ENCODE data around the gene KRTAP24-1. TPM values are rescaled to one million over a fixed set of nuclear protein-coding genes. Genes with fewer than 3 reads are reported as not detected.

KRTAP24-1 gene
- total and polyA plus RNA-seq, 2 of the 4 experiments (the other 2 are of a cell fraction) = not detected

- 92% methylated on average over 6 of the region's 9 CpGs; no CpG with 5 or more reads in 1 of the 2 experiments for WGBS, 2 experiments (ENCODE audit: extremely low coverage in 2 of 2, insufficient read length in 1 of 2)
- no peak overlapping the region for H2BK15ac ChIP-seq (ENCODE audit: low read depth, low read length)
Measured at GRCh38 chr21:30248844-30249243, 33.9 kb downstream of the KRTAP24-1 start.

More at GRCh38 chr21:30248844-30249243, 33.9 kb downstream of the KRTAP24-1 start:
- H3K79me1 ChIP-seq (ENCODE audit: low read depth in 1 of 2, low read length in 2 of 2) = no peaks in the 10 kb centered on the region
- H3K4ac ChIP-seq (ENCODE audit: low read depth, low read length) = no peak overlapping the region
- no TSS peak for BruUV-seq (replicated peaks)
- no peak overlapping the region for H3K4me3 ChIP-seq (ENCODE audit: insufficient read depth, low read depth, low read length)
- no peaks in the 10 kb centered on the region for H3K9me1 ChIP-seq (ENCODE audit: insufficient read depth, low read length)
- H3K36me3 ChIP-seq (ENCODE audit: control insufficient read depth, insufficient read depth, low read length) = no peaks in the 10 kb centered on the region
- no peak overlapping the region for H3K9ac ChIP-seq (ENCODE audit: low read depth, low read length)
- H2AK9ac ChIP-seq (replicated peaks; ENCODE audit: low read depth, low read length, poor library complexity) = no peak overlapping the region
- in situ Hi-C loops (cut with MboI; ENCODE audit: low sequenced_read_pairs) (no loop called here), intact Hi-C loops (cut with micrococcal nuclease) (no loop called here), dilution Hi-C loops (cut with HindIII; ENCODE audit: low sequenced_read_pairs, unreplicated experiment) (no loop called here)
- H3K14ac ChIP-seq (replicated peaks; ENCODE audit: low read depth, low read length) = no peak overlapping the region
- no peak for DNase-seq
- H3K4me1 ChIP-seq (ENCODE audit: control insufficient read depth, insufficient read depth, low read length) = no peaks in the 10 kb centered on the region
- no peak overlapping the region for H3K56ac ChIP-seq (ENCODE audit: extremely low read depth, insufficient read depth, low read length)
- no peak overlapping the region for H4K8ac ChIP-seq (ENCODE audit: low read depth in 2 of 2, low read length in 2 of 2)
- POLR2A ChIA-PET (ENCODE audit: unreplicated experiment) = no interaction called here
- H3K27ac ChIP-seq (ENCODE audit: insufficient read depth, low read length) = no peak overlapping the region
- H3K4me2 ChIP-seq (ENCODE audit: low read depth, low read length) = no peak overlapping the region
- H4K5ac ChIP-seq (ENCODE audit: low read depth, low read length) = no peak overlapping the region
- no peak overlapping the region for H3K23ac ChIP-seq (ENCODE audit: low read depth, low read length)
- peaks cover 2% of the 10 kb centered on the region for H3K9me3 ChIP-seq (ENCODE audit: control insufficient read depth, insufficient read depth, low read length)
- no peak overlapping the region for H4K91ac ChIP-seq (ENCODE audit: insufficient read depth, low read depth, low read length)
- no peak overlapping the region for H2BK5ac ChIP-seq (ENCODE audit: low read depth, low read length, poor library complexity, severe bottlenecking)
- no peak overlapping the region for H2AFZ ChIP-seq (replicated peaks; ENCODE audit: low read length, poor library complexity)
- no peaks in the 10 kb centered on the region for H3K27me3 ChIP-seq (ENCODE audit: control insufficient read depth, insufficient read depth, low read length)
- TF ChIP-seq CHD1 (IDR thresholded peaks at IDR 0.05; ENCODE audit: low read depth, low read length) (no peak), POLR2A (IDR thresholded peaks at IDR 0.05; ENCODE audit: low read depth, low read length) (no peak), FOS (IDR thresholded peaks at IDR 0.05; ENCODE audit: low read depth, low read length) (no peak), NFE2L2 (IDR thresholded peaks at IDR 0.05; ENCODE audit: low read depth, low read length) (no peak), RFX5 (IDR thresholded peaks at IDR 0.05; ENCODE audit: low read depth, low read length) (no peak), BHLHE40 (IDR thresholded peaks at IDR 0.05; ENCODE audit: low read depth, low read length) (no peak), MAFK (IDR thresholded peaks at IDR 0.05; ENCODE audit: low read depth, low read length) (no peak), MXI1 (IDR thresholded peaks at IDR 0.05; ENCODE audit: borderline replicate concordance, low read depth, low read length) (no peak), MAZ (IDR thresholded peaks at IDR 0.05; ENCODE audit: borderline replicate concordance, low read depth, low read length) (no peak), RCOR1 (IDR thresholded peaks at IDR 0.05; ENCODE audit: insufficient replicate concordance, low read length) (no peak), CTCF (conservative IDR thresholded peaks at IDR 0.05; ENCODE audit: low read depth, low read length) (no peak), RAD21 (IDR thresholded peaks at IDR 0.05; ENCODE audit: low read length) (no peak), ELK1 (IDR thresholded peaks at IDR 0.05; ENCODE audit: borderline replicate concordance, low read depth, low read length) (no peak), CEBPB (IDR thresholded peaks at IDR 0.05; ENCODE audit: low read depth, low read length) (no peak), SMC3 (IDR thresholded peaks at IDR 0.05; ENCODE audit: low read depth, low read length) (no peak)
- TF ChIP-seq, protein P1, sequence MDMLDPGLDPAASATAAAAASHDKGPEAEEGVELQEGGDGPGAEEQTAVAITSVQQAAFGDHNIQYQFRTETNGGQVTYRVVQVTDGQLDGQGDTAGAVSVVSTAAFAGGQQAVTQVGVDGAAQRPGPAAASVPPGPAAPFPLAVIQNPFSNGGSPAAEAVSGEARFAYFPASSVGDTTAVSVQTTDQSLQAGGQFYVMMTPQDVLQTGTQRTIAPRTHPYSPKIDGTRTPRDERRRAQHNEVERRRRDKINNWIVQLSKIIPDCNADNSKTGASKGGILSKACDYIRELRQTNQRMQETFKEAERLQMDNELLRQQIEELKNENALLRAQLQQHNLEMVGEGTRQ (IDR thresholded peaks at IDR 0.05; ENCODE audit: low read depth, low read length) = no peak
- H2BK20ac ChIP-seq (ENCODE audit: low read depth, low read length) = no peak overlapping the region
- H2BK120ac ChIP-seq (ENCODE audit: low read depth, low read length) = no peak overlapping the region
- H2AK5ac ChIP-seq (ENCODE audit: low read depth, low read length) = no peak overlapping the region
- H3K18ac ChIP-seq (ENCODE audit: low read depth, low read length) = no peak overlapping the region
- CTCF ChIA-PET = no interaction called here
- ATAC-seq (ENCODE audit: low read depth) = no peak
- no peaks in the 10 kb centered on the region for H4K20me1 ChIP-seq (ENCODE audit: insufficient read depth, low read length)
